Stimulated activated CD8-positive, alpha-beta memory T cell treated with anti-CD3 and anti-CD28 coated beads, Interleukin-4, amount 100 ng/mL, for 48 hours (primary cell): ENCODE data around the gene ARHGAP23.
"Not testable (repeated sequence)": the region's sequence is repeated elsewhere in the genome, so short reads cannot be mapped to it uniquely, and the experiment has no call there.

Experiments used
- DNase-seq: peaks from one replicate; pipeline ENCODE4 v3.0.0-alpha.2; 2020

Gene ARHGAP23

DNA sequence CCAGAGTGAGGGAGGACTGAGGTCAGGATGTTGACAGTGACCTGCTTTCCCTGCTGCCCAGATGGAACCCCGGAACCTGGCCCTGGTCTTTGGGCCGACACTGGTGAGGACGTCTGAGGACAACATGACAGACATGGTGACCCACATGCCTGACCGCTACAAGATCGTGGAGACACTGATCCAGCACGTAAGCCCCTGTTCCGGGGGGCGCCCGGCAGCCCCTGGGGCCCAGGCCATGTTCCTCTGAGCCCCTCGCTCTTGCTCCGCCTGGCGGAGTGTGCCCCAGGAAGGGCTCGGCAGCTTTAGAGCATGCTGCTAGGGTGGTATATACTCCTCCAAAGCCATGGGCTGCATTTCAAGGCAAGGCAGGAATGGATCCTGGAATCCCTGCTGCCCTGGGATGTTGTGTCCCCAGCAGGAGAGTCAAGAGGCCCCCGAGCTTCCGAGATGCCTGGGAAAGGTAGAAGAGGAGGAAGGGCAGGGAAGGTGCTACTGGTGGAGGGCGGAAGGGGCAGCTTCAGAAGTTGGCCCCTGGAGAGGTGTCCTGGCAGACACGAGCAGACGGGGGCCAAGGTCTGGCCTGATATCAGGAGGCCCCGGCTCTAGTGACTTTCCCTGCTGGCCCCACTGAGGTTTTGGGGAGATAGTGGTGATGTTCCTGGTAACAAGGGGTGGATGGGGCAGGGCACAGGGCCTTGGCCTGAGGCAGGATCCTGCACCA lies 63.2 kb downstream of the ARHGAP23 start:
- not testable (repeated sequence) for DNase-seq

DNA sequence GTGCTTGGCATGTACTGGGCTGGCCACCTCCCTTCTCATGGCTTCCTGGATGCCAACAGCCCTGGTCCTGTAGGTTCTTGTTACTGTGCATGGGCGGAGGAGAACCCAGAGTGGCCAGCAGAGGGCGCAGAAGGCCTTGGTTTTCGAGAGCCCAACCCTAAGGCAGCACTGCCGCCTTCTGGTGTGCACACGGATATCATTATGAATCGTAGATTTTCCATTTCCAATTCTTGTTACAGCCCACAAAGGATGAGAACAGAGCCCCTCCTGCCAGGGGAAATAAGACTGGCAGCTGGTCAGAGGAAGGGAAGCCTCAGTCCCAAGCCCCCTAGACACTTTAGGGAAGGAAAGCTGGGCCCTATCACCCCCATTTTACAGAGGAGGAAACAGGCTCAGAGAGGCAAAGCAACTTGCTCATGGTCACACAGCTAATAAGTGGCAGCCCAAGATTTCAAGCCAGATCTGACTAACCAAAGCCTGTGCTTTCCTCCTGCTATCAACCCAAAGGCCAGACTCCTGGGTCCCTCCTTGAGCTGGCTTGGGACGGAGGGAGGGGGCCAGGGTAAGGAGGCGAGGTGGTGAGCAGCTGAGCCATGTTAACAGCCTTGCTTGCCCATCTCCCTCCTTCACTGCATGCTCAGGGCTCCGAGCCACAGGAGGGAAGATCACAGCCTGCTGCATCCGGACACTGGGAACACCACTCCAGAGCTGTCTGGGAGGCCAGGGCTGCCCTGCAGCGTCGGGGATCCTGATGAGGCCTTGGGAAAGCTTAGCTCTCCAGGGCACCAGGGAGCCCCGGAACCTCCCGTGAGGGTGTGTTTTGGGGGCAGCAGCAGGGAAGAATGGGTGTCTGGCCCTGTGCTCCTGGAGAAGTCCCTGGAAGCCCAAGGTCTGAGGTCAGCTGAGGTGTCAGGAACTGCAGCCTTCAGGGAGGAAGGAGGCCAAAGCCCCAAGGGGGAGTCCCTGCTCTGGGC lies 64.1 kb downstream of the ARHGAP23 start:
- DNase-seq = peak; percentile 97

DNA sequence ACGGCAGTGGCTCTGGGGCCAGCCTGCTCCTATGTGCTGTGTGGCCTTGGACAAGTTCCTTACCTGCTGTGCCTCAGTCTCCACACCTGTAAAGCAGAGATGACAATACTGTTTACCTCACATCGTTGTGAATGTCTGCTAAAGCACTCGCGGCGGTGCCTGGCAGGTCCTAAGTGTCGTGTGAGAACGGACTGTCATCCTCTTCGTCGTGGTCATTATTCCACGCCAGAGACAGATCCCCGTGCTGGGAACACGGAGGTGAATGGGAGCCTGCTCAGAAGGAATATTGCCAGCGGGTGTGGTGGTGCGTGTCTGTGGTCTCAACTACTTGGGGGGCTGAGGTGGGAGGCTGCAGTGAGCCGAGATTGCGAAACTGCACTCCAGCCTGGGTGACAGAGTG lies 65.9 kb downstream of the ARHGAP23 start:
- DNase-seq = not testable (repeated sequence)

GRCh38 chr17:38497656-38498055 lies 69.4 kb downstream of the ARHGAP23 start:
- DNase-seq = not testable (repeated sequence)

- no peak for DNase-seq
Observed at GRCh38 chr17:38498353-38498752, 70.1 kb downstream of the ARHGAP23 start.

DNA sequence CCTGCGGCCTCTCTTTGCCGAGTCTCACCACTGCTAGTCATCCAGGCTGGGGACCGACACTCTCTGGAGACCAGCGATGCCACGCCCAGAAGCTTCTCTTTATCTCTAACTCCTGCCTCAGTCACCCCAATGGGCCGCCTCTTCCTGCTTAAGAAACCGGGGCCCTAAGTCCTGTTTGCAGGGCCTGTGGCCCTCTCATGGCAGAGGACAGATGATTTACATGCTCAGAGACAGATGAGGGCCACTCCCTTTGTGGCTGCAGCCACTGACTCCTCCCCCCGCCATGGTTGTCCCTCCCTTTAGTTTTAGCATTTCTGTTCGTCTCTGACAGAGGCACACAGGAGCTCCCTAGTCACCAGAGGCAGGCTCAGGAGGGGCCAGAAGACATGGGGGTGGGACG lies 71.0 kb downstream of the ARHGAP23 start:
- DNase-seq = not testable (repeated sequence)

- DNase-seq = not testable (repeated sequence)
Observed at GRCh38 chr17:38501718-38502117, 73.5 kb downstream of the ARHGAP23 start.

DNA sequence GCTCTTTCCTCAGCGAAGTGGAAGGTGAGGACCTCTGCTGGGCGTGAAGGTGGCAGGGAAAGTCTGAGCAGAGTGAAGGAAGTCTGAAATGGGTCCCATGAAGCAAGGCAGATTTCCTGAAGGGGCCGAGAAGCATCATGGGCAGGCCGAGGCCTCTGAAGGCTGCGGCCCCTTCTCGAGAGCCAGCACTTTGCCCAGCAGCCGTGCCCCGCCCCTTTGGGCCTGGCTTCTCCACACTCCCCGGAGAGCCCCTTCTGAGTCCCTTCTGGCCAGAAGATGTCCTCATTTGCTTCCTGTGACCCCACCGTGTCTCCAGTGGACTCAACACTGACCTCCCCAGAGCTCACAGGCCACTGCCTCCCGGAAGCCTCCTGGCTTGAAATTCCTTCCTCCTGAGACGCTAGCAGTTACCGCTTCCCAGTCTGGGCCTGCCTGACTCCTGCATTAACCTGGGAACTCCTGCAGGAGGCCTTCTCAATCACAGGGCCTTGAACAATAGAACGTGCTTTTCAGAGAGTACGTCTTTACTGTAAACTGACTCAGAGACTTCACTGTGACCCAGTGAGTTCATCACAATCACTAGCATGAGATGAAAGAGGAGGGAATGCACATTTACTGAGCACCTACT lies 75.1 kb downstream of the ARHGAP23 start:
- not testable (repeated sequence) for DNase-seq

- no peak for DNase-seq
Observed at GRCh38 chr17:38504216-38504615, 76.0 kb downstream of the ARHGAP23 start.

DNA sequence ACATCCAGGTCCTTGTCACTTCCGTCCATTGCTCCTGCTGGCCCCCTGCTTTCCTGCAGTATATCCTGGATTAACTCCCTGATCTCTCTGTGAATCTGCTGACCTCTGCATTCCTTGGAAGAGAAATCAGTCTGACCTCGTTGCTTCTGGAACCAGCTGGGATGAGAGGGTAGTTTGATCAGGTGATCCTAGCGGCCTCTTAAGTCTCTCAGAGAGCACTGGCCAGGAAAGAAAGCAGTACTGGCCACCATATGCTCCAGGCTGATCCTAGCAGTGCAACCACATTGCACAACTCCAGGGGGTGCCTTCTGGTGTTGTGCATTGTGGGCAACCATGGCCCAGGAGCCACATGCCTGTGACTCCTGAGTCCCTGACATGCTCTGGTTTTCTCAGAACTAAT lies 79.2 kb downstream of the ARHGAP23 start:
- no peak for DNase-seq

- no peak for DNase-seq
Observed at GRCh38 chr17:38507921-38508569, 79.8 kb downstream of the ARHGAP23 start.

DNA sequence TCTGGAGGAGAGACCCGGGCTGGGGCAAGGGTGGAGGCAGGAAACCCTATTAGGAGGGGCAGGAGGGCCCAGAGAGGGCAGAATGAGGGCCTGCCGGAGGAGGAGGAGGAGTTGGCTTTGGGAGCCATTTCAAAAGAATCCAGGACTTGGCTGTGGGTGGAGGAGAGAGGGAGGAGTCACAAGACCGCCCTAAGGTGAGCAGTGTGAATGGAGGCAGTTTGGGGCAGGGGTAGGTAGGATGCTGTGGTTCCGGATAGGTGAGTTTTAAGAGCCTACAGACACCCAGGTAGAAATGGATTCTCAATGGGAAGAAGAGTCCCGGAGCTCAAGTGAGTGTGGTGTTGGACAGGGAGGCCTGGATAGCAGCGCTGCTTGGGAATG lies 80.3 kb downstream of the ARHGAP23 start:
- DNase-seq = no peak

DNA sequence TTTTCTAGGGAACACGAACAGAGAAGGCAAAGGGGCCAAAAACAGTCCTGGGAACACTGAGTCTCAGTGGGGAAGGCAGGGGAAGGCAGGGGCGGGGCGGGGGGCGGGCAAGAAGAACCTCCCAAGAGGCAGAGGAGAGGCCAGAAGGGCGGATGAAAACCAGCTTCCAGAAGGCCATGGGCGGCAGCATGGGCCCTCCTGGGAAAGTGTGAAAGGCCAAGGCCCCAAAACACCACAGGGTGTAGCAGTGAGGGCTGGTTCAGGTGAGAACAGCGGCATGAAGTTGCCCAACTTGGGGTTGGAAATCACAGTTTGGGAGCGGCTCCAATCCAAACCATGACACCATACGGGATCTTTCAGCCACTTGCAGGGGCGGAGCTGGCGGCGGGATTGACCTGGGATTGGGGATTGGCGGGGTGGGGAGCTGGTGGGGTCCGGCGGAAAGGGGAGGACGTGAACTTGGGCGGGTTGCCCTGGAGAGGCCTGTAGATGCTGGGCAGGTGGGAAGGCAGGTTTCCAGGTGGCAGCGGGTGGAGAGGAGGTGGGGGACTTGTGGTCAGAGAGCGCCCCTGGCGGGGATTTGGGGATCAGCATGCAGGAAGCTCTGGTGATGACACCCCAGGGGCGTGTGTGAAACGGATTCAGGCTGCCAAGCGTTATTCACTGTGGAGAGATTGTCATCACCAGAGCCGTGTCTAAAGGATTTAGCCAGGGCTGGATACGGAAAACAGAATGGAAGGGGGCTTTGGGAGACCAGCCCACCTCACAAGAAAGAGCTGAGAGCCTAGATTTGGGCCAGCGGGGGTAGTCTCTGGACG lies 80.9 kb downstream of the ARHGAP23 start:
- peak; percentile 87 for DNase-seq

GRCh38 chr17:38509772-38510420 lies 81.6 kb downstream of the ARHGAP23 start:
- DNase-seq = no peak

GRCh38 chr17:38510421-38511149 lies 82.3 kb downstream of the ARHGAP23 start:
- DNase-seq = no peak

DNA sequence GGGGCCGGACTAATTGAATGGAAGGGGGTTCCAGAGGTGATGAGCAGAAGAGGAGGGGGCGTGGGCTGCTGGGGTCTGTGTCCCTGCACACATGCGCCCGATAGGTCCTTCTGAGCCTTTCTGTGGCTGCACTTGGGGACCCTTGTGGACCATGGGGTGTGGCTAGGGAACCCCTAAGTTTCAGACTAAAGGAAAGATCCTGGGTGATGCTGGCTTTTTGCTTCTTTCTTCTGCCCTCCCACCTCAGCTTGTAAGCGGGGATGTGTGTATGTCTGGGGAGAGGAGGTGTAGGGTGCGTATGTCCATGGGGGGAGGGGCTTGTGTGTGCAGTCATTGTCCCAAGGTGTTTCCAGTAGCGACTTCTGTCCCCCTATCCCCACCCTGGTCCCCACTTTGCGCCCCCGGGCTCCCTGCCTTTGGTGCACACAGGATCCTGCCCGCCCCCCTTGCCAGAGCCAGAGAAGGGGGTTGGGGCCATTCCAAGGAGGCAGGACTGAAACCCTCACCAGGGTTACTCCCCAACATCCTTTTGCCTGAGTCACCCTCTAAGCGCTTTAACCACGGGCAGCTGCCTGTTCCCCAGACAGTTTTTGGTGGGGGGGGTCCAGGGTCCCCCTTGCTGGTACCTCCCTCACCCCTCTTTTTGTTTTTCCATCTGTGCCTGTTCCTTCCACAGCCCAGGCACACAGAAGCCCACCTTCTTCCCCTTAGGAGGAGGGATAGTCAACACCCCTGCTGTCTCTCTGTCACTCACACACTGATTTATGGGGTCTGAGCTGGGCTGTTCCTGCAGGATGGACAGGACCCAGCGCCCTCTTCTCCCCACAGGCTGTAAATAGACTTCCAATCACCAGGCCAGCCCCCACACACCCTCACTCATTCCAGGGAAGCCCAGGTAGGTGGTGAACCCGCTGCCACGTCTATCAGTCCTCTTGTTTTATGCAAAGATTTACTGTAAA lies 83.2 kb downstream of the ARHGAP23 start:
- DNase-seq = no peak

DNA sequence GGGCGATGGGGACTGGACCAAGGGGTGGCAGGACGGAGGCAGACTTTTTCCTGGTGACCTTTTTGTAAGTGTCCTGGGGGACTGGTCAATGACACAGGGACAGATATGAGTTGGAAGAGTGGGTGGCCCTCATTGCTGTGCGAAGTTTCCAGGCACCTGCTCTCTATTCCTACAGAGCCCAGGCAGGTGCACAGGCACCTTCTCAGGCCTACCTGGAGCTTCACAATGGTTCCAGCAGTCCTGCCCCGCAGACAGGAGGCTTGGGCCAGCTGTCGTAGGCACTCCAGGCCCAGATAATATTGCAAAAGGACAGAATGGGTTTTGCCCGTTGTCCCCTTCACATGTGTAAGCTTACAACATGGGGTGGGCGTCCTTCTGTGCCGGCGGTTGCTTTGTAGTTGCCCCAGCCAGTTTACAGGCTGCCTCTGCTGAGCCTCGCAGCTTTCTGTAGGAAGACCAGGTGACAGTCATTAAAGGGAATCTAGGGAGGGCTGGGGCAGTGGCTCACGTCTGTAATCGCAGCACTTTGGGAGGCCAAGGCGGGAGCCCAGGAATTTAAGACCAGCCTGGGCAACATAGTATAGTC lies 84.3 kb downstream of the ARHGAP23 start:
- no peak for DNase-seq

DNA sequence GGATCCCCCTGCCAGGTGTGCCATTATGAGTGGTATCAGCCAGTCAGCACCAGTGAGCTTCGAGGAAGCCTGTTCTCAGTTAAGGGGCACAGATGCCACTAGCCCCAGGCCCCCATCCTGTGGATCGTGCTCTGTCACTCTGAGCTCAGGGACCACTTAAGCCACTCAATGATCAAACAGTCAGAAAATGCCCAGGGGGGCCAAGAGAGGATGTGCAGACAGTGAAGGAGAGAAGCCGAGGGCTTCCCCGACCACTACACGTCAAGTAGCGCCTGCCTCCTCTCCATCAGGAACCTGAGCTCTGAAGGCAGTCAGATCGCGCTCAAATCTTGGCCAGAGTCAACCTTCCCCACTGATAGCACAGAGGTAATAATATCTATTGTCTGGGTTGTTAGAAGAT lies 98.3 kb downstream of the ARHGAP23 start:
- not testable (repeated sequence) for DNase-seq

- not testable (repeated sequence) for DNase-seq
Observed at GRCh38 chr17:38528141-38528540, 99.9 kb downstream of the ARHGAP23 start.
